Urinary bladder (tissue), 4 donors: ENCODE measurements around the gene ZC3H12D. TPM values are rescaled to one million over a fixed set of nuclear protein-coding genes. Genes with fewer than 3 reads are reported as not detected.
"Not testable (repeated sequence)": the region's sequence is repeated elsewhere in the genome, so short reads cannot be mapped to it uniquely, and the experiment has no call there.

Experiments used
- DNase-seq: peaks from one replicate; pipeline ENCODE4 v3.0.0-alpha.2; 2015; ENCODE audit errors: extremely low spot score
- H3K27ac ChIP-seq: one replicate; pipeline ENCODE4 v1.5.1; 2013; ENCODE audit warnings: low read depth, mild to moderate bottlenecking, moderate library complexity
- H3K36me3 ChIP-seq: one replicate; pipeline ENCODE4 v1.6.1; 2013; ENCODE audit warnings: mild to moderate bottlenecking, moderate library complexity; ENCODE audit not compliant: insufficient read depth
- H3K4me1 ChIP-seq: one replicate; pipeline ENCODE4 v1.6.1; 2013; ENCODE audit warnings: mild to moderate bottlenecking, moderate library complexity; ENCODE audit not compliant: insufficient read depth
- H3K4me3 ChIP-seq: one replicate; pipeline ENCODE4 v1.5.1; 2013; ENCODE audit warnings: low read depth, low read length
- WGBS: extraction: QIAGEN DNeasy Blood & Tissue Kit; methylation state at CpG from one replicate; pipeline ENCODE4 v1.1.7; 2013; 5-methylcytosine and 5-hydroxymethylcytosine counted together
- polyA plus RNA-seq: library from polyadenylated mRNA; stranded (reverse); fragments of 200-250 nt; gene quantifications from one replicate; pipeline ENCODE4 v1.2.3, GENCODE V29; 2013
- total RNA-seq: library from RNA; depleted of rRNA; stranded (reverse); fragments of >200 nt; gene quantifications from one replicate; pipeline ENCODE4 v1.2.3, GENCODE V29; 2014
- donor health status: healthy with polysubstance abuse.
- donor health status: healthy.

The ZC3H12D gene
- total and polyA plus RNA-seq, 2 donors: 0.42 to 1.2 TPM

GRCh38 chr6:149477544-149477943 is 7.3 kb downstream of the ZC3H12D start:
- H3K36me3 ChIP-seq: no peaks in the 10 kb centered on the region
- no peaks in the 10 kb centered on the region for H3K4me1 ChIP-seq
- no peak overlapping the region for H3K27ac ChIP-seq
- 94% methylated on average over 5 of the region's 5 CpGs for WGBS
- DNase-seq: no peak
- H3K4me3 ChIP-seq: no peak overlapping the region

GRCh38 chr6:149476789-149477455 is 7.9 kb downstream of the ZC3H12D start:
- no peak overlapping the region for H3K27ac ChIP-seq
- H3K4me1 ChIP-seq: no peaks in the 10 kb centered on the region
- no peak overlapping the region for H3K4me3 ChIP-seq
- WGBS: 74% methylated on average over 6 of the region's 6 CpGs
- no peaks in the 10 kb centered on the region for H3K36me3 ChIP-seq
- DNase-seq: no peak

- H3K4me1 ChIP-seq: no peaks in the 10 kb centered on the region
- 91% methylated on average over 30 of the region's 30 CpGs for WGBS
- no peaks in the 10 kb centered on the region for H3K36me3 ChIP-seq
- no peak for DNase-seq
- no peak overlapping the region for H3K4me3 ChIP-seq
- no peak overlapping the region for H3K27ac ChIP-seq
Measured at GRCh38 chr6:149474108-149474935, 10.5 kb downstream of the ZC3H12D start.

GRCh38 chr6:149473080-149474052 is 11.4 kb downstream of the ZC3H12D start:
- Histone ChIP-seq H3K4me3 (no peak overlapping the region), H3K36me3 (no peaks in the 10 kb centered on the region), H3K4me1 (peaks cover under 1% of the 10 kb centered on the region), H3K27ac (no peak overlapping the region)
- no peak for DNase-seq
- WGBS: 53% methylated on average over 21 of the region's 21 CpGs

DNA sequence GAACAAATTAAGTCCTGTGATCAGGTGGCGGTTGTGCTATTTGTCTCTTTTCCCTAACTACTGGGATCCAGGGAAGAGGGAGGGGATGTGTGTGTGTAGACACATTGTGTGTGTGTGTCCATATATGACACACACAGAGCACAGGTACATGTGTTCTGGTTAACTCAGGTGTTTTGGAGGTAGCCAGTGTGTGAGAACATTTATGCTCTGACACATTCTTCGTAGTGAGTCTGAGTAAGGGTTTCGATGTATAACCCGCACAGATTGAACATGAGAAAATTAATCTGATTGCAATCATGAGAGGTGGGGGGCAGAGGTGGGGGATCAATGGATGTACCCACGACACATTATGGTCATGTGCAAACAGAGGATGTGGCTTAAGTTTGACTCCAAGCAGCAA is 12.6 kb downstream of the ZC3H12D start:
- Histone ChIP-seq H3K4me1 (peaks cover 2% of the 10 kb centered on the region), H3K36me3 (no peaks in the 10 kb centered on the region), H3K27ac (no peak overlapping the region), H3K4me3 (no peak overlapping the region)
- DNase-seq: no peak
- 98% methylated on average over 5 of the region's 5 CpGs for WGBS

DNA sequence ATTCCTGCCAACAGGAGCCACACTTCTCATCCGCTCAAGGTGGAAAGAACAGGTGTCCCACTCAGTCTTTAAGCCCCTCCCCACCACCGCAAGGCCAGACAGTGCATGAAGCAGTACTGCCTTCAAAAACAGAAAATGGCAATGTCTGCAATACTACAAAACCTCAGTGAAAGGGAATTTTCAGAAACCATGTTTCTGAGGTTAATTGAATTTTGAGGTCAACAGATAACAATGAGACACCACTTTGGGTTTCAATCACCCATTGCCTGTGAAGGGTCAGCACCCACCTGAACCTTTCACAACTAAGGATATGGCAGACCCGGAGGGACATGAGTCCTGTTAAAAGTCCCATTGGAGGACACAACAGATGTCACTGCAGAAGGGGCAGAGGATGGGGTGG is 13.0 kb downstream of the ZC3H12D start:
- Histone ChIP-seq H3K36me3 (no peaks in the 10 kb centered on the region), H3K4me1 (peaks cover 2% of the 10 kb centered on the region), H3K27ac (no peak overlapping the region), H3K4me3 (no peak overlapping the region)
- DNase-seq: no peak
- 92% methylated on average over 3 of the region's 3 CpGs for WGBS

GRCh38 chr6:149470948-149471347 is 13.9 kb downstream of the ZC3H12D start:
- no peak for DNase-seq
- Histone ChIP-seq H3K4me1 (peaks cover 2% of the 10 kb centered on the region), H3K4me3 (no peak overlapping the region), H3K36me3 (no peaks in the 10 kb centered on the region), H3K27ac (no peak overlapping the region)
- WGBS: 95% methylated on average over 2 of the region's 2 CpGs

- Histone ChIP-seq H3K4me1 (peaks cover 2% of the 10 kb centered on the region), H3K4me3 (no peak overlapping the region), H3K27ac (no peak overlapping the region), H3K36me3 (no peaks in the 10 kb centered on the region)
- no peak for DNase-seq
- WGBS: 83% methylated on average over 2 of the region's 2 CpGs
Measured at GRCh38 chr6:149468179-149468578, 16.6 kb downstream of the ZC3H12D start.

DNA sequence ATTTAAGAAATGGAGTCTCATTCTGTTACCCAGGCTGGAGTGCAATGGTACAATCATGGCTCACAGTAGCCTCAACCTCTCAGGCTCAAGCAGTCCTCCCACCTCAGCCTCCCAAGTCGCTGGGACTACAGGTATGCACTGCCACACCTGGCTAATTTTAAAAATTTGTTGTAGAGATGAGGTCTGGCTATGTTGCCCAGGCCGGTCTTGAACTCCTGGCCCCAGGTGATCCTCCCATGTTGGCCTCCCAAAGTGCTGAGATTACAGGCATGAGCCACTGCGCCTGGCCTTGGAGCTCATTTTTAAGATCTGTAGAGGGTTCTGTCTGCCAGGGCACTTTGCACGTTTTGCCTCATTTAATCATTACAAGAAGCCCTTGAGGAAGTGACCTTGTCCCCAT is 17.5 kb downstream of the ZC3H12D start:
- DNase-seq: no peak
- H3K4me3 ChIP-seq: no peak overlapping the region
- peaks cover 2% of the 10 kb centered on the region for H3K4me1 ChIP-seq
- no peak overlapping the region for H3K27ac ChIP-seq
- WGBS: 87% methylated on average over 4 of the region's 4 CpGs
- no peaks in the 10 kb centered on the region for H3K36me3 ChIP-seq

DNA sequence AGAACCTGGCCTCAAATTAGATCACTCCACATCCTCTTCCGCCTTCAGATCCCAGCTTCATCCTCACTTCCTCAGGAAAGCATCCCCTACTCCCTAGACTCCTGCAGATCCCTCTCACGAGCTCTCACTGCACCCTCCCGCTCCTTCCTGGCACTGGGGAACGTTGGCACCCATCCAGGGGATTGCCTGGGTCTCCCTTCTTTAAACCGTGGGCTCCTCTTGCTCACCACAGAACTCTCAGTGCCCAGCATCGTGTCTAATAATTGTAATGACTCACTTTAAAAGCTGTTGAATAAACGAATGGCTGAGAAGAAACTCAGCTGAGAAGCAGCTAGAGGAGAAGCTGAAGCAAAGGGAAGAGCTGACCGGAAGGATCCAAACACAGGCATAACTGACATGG is 20.4 kb downstream of the ZC3H12D start:
- peaks cover 2% of the 10 kb centered on the region for H3K4me1 ChIP-seq
- no peak overlapping the region for H3K4me3 ChIP-seq
- DNase-seq: no peak
- 47% methylated on average over 8 of the region's 8 CpGs for WGBS
- H3K27ac ChIP-seq: no peak overlapping the region
- no peaks in the 10 kb centered on the region for H3K36me3 ChIP-seq

GRCh38 chr6:149463781-149464180 is 21.0 kb downstream of the ZC3H12D start:
- WGBS: 63% methylated on average over 4 of the region's 4 CpGs
- no peak overlapping the region for H3K27ac ChIP-seq
- peaks cover 2% of the 10 kb centered on the region for H3K4me1 ChIP-seq
- H3K4me3 ChIP-seq: no peak overlapping the region
- H3K36me3 ChIP-seq: no peaks in the 10 kb centered on the region
- DNase-seq: no peak

- H3K27ac ChIP-seq, H3K4me1 ChIP-seq, H3K36me3 ChIP-seq, H3K4me3 ChIP-seq, DNase-seq: not testable (repeated sequence)
- 92% methylated on average over 7 of the region's 7 CpGs for WGBS
Measured at GRCh38 chr6:149462712-149463111, 22.1 kb downstream of the ZC3H12D start.

- H3K4me1 ChIP-seq: no peaks in the 10 kb centered on the region
- H3K27ac ChIP-seq: no peak overlapping the region
- DNase-seq: no peak
- no peaks in the 10 kb centered on the region for H3K36me3 ChIP-seq
- 80% methylated on average over 5 of the region's 5 CpGs for WGBS
- no peak overlapping the region for H3K4me3 ChIP-seq
Measured at GRCh38 chr6:149461670-149462069, 23.1 kb downstream of the ZC3H12D start.
